Stromal cell of bone marrow (primary cell): Measurements from ENCODE around the gene UPK1A.

Source experiments
- DNase-seq: peaks from one replicate; pipeline ENCODE4 v3.0.0-alpha.2; 2012; ENCODE audit warnings: low read depth

Gene UPK1A

DNA sequence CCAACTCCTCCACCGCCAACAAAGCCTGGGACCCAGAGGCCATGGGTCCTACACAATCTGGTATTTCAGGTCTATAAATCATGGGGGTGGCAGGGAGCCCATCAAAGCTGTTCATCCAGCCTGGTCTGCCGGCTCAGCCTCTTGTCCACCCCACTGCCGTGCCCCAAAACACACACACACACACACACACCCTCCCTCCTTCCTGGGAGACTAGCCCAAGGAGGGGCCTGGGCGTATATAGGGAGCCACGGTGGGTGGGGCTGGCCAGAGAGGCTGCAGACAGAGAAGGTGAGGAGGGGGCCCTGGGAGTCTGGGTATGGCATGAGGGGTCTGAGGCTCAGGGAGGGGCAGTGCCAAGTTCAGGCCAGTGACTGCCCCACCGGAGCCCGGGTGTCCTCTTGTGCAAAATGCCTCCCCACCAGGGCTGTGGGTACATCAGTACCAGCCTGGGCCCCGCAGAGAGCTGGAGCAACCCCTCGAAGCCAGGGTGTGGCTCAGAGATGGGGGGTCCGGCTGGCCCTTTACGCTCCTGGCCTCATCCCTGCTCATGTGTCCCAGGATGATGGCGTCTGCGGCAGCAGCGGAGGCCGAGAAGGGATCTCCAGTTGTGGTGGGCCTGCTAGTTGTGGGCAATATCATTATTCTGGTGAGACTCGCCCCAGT is at the start of gene UPK1A:
TSS of gene UPK1A (plus strand) at position 267 of the 663 bp plus-strand sequence. CDS start at position 563, 296 bp downstream.
- DNase-seq, result no peak

DNA sequence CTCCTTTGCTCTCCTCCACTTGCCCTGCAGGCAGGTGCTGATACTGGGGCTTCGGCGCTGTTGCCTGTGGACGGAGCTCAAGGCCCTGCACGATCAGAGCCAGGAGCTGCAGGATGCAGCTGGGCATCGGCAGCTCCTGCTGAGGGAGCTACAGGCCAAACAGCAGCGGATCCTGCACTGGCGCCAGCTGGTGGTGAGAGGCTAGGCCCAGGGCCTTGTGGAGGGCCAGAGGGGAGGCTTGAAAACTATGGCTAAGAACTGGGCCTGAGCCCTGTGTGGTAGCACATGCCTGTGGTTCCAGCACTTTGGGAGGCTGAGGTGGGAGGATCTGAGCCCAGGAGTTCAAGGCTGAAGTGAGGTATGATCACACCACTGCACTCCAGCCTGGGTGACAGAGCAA is 47.5 kb upstream of the UPK1A start:
- no peak for DNase-seq

- no peak for DNase-seq
Measured at GRCh38 chr19:35619290-35619923, 46.9 kb upstream of the UPK1A start.

DNA sequence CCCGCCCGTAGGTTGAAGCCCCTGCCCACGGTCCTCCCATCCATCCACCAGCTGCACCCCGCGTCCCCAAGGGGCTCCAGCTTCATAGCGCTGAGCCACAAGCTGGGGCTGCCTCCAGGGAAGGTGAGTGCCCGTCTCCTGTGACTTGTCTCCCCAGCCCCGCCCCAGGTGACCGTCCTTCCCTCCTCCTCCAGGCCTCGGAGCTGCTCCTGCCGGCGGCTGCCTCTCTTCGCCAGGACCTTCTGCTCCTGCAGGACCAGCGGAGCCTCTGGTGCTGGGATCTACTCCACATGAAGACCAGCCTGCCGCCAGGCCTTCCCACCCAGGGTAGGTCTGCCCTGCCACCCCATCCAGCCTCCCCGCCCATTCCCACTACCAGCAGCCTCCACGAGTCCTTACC is 46.3 kb upstream of the UPK1A start:
- DNase-seq, result no peak

DNA sequence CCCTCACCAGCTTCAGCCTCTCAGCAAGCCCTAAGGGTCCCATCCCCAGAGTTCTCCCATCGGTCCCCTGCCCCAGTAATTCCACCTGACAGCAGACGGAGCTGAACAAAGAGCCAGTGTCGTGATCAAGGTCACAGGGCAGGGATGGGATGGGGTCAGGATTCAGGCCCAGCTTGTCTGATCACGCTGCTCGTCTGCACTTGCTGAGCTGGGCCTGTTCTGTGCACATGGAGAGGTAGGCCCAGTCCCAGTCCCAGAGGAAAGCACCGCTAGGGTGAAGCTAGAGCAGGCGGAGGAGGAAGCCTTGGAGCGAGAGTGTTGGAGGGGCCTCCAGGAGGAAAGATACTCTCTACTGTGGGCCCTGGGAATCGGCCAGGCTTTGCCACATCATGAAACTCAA is 44.6 kb upstream of the UPK1A start:
- no peak for DNase-seq

DNA sequence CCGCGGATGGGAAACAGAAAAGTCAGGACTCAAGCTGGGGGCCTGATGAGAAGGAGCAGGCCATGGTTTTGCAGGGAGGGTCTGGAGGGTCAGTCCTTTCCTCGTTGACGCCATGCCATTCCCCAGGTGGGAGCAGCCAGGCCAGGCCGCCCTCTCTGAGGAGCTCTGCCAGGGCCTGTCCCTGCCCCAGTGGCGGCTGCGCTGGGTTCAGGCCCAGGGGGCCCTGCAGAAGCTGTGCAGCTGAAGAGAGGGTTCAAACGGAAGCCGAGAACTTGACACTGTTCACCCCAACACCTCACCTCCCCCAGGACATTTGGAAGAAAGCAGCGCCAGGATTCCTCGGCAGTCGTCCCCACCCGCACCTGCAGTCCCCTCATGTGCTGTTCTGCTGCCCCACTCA is 43.6 kb upstream of the UPK1A start:
- DNase-seq, result no peak

DNA sequence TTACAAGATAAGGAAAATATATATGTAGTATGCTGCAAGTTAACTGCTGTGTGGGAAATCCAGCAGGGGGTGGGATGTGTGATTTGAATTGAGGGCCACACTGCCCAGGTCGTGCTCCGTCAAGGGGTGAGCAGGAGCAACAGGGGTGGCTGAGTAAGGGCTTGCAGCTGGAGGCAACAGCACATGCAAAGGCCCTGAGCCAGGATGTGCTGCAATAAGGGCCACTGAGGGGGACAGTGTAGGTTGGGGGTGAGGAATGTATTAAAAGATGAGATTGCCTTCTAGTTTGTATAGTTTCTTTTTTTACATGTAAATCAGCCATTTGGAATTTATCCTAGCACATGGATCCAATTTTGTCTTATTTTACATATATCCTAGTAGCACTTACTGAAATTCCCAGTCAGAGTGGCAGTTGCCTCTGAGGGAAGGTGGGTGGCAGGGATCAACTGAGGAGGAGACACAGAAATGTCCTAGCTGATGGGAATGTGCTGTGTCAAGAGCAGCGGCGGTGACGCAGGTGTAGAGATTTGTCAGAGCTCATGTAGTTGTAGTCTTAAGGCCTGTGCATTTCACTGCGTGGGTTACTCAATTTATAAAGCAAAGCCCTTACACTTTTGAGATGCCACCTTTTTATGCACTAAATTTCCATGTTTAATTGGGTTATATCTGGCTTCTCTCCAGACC is 42.8 kb upstream of the UPK1A start:
- DNase-seq, result no peak

DNA sequence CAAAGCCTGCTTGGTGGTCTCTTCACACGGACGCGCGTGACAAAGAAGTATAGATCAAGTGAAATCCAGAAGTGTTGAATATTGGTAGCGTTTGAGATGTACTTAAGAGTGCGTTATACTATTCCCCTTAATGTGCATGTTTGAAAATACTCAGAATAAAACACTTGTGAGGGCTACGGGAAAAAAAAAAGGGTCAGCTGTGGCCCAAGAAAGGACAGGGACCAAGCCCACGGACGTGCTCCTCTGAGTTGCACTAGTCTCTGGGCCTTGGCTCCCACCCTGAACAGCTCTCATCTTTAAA is 38.1 kb upstream of the UPK1A start:
- DNase-seq, result no peak

GRCh38 chr19:35628565-35629331 is 37.6 kb upstream of the UPK1A start, which contains the start of gene RBM42:
Gene RBM42 (plus strand): TSS chr19:35629036. CDS start chr19:35629154, 118 bp downstream.
- peak; percentile 99 for DNase-seq

DNA sequence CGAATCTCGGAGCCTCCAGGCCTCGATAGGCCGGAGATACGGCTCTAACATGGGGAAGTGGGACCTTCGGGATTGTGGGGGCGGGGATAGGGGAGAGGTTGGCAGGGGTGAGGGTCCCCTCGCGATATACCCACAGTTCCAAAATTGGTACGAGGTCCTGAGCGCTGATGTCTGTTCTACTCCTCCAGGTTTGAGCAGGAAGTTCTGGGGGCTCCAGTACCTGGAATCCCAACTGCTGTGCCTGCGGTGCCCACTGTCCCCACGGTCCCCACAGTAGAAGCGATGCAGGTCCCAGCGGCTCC is 37.0 kb upstream of the UPK1A start:
- DNase-seq, result no peak

- no peak for DNase-seq
Measured at GRCh38 chr19:35633727-35634440, 32.4 kb upstream of the UPK1A start.

DNA sequence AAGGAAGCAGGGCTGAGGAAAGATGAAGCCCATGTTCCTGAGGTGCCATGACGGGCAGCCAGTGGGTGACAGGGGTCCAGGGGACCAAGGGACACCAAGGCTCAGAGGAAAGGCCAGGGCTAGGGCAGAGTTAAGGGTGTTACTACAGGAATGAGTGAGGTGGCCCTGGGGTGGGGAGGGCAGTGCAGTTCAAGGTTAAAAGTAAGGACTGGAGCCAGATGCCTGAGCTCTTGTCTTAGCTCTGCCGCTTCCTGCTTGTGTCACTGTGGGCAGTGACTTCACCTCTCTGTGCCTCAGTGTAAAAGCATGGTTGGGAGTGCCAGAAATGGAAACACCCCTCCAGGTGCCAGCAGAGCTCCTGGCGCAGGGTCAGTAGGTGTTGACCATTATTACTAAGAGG is 29.7 kb upstream of the UPK1A start:
- no peak for DNase-seq

DNA sequence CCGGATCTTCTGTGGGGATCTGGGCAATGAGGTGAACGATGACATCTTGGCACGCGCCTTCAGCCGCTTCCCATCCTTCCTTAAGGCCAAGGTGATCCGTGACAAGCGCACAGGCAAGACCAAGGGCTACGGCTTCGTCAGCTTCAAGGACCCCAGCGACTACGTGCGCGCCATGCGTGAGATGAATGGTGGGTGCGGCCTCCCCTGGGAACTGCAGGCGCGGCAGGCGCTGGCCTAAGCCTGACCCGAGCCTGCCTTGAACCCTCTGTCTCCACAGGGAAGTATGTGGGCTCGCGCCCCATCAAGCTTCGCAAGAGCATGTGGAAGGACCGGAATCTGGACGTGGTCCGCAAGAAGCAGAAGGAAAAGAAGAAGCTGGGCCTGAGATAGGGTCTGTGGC is 29.2 kb upstream of the UPK1A start:
- no peak for DNase-seq

DNA sequence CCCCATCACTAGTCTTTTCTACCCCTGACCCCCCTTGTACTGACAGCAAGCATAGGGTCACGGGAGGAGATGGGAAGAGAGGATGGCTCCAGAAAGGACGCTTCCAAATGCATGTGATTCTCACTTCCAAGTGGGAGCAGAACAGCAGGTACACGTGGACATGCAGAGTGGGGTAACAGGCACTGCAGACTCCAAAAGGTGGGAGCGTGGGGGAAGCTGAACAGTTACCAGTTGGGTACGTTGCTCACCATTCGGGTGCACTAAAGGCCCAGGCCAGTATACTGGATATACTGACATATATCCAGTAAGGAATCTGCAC is 27.0 kb upstream of the UPK1A start:
- DNase-seq, result no peak

DNA sequence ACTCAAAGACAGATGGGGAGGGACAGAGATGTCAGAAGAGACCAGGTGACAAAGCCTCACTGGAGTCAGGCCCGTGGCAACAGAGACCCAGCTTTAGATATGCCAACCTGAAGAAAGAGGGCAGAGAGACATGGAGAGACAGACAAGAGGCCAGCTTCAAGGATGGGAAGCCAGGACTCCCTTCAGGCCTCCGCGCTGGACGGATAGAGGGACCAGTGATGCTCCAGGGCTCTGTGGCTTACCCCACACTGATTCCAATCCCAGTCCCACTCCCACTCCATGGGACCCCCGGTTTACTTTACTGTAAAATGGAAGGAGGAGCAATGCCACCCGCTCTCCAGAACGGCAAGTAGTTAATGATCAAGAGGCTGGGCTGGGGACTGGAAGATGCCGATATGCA is 26.5 kb upstream of the UPK1A start:
- no peak for DNase-seq

GRCh38 chr19:35641515-35642151 is 24.7 kb upstream of the UPK1A start, which contains the start of gene ETV2:
Gene ETV2 (plus strand): TSS chr19:35641745. CDS start chr19:35642461, 716 bp downstream.
- no peak for DNase-seq

GRCh38 chr19:35642312-35642711 is 24.0 kb upstream of the UPK1A start:
- DNase-seq, result no peak

DNA sequence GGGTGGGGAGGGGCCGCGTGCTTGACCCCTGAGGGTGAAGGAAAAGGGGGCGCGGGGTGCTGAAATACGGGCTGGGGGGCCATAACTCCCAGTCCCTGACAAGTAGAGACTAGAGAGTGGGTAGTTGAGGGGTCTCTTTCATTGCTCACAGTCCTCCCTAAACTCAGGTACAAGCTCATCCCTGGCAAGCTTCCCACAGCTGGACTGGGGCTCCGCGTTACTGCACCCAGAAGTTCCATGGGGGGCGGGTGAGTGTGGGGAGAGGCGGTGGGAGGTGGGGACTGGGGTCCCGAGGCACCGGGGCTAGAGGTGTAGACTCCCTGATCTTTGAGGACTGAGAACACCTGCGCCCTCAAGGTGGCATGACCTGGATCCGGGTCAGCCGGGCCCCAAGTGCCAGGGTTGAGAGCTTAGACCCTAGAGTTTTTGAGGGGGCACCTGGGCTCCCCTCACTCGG is 23.5 kb upstream of the UPK1A start:
- no peak for DNase-seq

- DNase-seq, result peak; percentile 35
Measured at GRCh38 chr19:35643255-35644205, 22.8 kb upstream of the UPK1A start.

- peak; percentile 87 for DNase-seq
Measured at GRCh38 chr19:35644206-35644986, 21.9 kb upstream of the UPK1A start.
